Measurements from ENCODE around the gene TNP2.

Gene TNP2

DNA sequence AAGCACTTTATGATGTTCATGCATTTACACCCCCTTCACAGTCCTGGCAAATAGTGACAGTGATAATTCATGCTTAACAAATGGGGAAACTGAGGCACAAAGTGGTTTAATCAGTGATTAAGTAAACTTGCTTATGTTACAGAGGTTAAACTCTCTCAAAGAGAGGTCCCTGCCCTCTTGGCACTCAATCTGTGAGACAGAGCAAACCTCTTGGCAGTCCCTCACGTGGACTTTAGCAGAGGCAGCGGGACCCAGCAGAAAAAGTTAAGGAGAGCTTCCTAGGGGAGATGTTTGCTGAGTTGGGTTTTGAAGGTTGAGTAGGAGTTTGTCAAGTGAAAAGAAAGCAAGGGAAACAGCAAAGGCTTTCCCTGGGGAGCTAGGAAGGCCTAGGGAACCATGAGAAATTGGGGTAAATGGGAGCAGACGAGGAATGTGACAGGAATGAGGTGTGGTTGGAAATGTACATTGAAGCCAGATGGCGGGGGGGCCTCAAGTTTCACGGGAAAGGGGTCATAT is 23.8 kb downstream of the TNP2 start:
- TF ChIP-seq EZH2 (IDR thresholded peaks at IDR 0.05; ENCODE audit: borderline replicate concordance, low read length), result no peak
- TF ChIP-seq, protein P1, sequence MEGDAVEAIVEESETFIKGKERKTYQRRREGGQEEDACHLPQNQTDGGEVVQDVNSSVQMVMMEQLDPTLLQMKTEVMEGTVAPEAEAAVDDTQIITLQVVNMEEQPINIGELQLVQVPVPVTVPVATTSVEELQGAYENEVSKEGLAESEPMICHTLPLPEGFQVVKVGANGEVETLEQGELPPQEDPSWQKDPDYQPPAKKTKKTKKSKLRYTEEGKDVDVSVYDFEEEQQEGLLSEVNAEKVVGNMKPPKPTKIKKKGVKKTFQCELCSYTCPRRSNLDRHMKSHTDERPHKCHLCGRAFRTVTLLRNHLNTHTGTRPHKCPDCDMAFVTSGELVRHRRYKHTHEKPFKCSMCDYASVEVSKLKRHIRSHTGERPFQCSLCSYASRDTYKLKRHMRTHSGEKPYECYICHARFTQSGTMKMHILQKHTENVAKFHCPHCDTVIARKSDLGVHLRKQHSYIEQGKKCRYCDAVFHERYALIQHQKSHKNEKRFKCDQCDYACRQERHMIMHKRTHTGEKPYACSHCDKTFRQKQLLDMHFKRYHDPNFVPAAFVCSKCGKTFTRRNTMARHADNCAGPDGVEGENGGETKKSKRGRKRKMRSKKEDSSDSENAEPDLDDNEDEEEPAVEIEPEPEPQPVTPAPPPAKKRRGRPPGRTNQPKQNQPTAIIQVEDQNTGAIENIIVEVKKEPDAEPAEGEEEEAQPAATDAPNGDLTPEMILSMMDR (IDR thresholded peaks at IDR 0.05; ENCODE audit: low read length), result no peak
- H3K9me2 ChIP-seq (ENCODE audit: low read depth, low read length), result no peaks in the 10 kb centered on the region
- H3K27me3 ChIP-seq (ENCODE audit: insufficient read depth, low read length), result no peaks in the 10 kb centered on the region
- H3K9ac ChIP-seq (ENCODE audit: low read length), result no peak overlapping the region
- no peaks in the 10 kb centered on the region for H3K79me2 ChIP-seq (ENCODE audit: insufficient read depth, low read length)
- no peak overlapping the region for H3K4me2 ChIP-seq (ENCODE audit: low read length)
- H2AFZ ChIP-seq (ENCODE audit: low read length), result no peak overlapping the region
- peaks cover 25% of the 10 kb centered on the region for H3K4me1 ChIP-seq (ENCODE audit: insufficient read depth, low read length, severe bottlenecking)
- H3K36me3 ChIP-seq (ENCODE audit: insufficient read depth, low read length), result no peaks in the 10 kb centered on the region; the same call in 1 of the 2 replicates
- no peaks in the 10 kb centered on the region for H3K9me3 ChIP-seq (ENCODE audit: low read length)
- no peaks in the 10 kb centered on the region for H3F3A ChIP-seq (ENCODE audit: insufficient read depth, low read length)
- no peak overlapping the region for H3K27ac ChIP-seq (ENCODE audit: low read depth, low read length, poor library complexity, severe bottlenecking)
- no peaks in the 10 kb centered on the region for H4K20me1 ChIP-seq (ENCODE audit: insufficient read depth, low read length)
- H3K4me3 ChIP-seq (ENCODE audit: low read depth, low read length, poor library complexity, severe bottlenecking), result no peak overlapping the region

DNA sequence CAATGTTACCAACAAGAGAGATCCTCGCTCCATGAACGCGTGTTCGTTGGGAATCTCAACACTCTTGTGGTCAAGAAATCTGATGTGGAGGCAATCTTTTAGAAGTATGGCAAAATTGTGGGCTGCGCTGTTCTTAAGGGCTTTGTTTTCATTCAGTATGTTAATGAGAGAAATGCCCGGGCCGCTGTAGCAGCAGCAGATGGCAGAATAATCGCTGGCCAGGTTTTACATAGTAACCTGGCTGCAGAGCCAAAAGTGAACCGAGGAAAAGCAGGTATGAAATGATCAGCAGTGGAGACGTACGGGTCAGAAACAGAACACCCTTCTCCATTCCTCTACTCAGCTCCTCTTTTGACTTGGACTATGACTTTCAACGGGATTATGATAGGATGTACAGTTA is 26.5 kb downstream of the TNP2 start:
- no peaks in the 10 kb centered on the region for H3K9me2 ChIP-seq (ENCODE audit: low read depth, low read length)
- H3K4me1 ChIP-seq (ENCODE audit: insufficient read depth, low read length, severe bottlenecking), result no peaks in the 10 kb centered on the region
- H2AFZ ChIP-seq (ENCODE audit: low read length), result no peak overlapping the region
- H3F3A ChIP-seq (ENCODE audit: insufficient read depth, low read length), result no peaks in the 10 kb centered on the region
- no peaks in the 10 kb centered on the region for H3K79me2 ChIP-seq (ENCODE audit: insufficient read depth, low read length)
- H3K27me3 ChIP-seq (ENCODE audit: insufficient read depth, low read length), result no peaks in the 10 kb centered on the region
- H3K9me3 ChIP-seq (ENCODE audit: low read length), result no peaks in the 10 kb centered on the region
- no peak overlapping the region for H3K4me2 ChIP-seq (ENCODE audit: low read length)
- no peaks in the 10 kb centered on the region; the same call in 1 of the 2 replicates for H3K36me3 ChIP-seq (ENCODE audit: insufficient read depth, low read length)
- H3K27ac ChIP-seq (ENCODE audit: low read depth, low read length, poor library complexity, severe bottlenecking), result no peak overlapping the region
- no peaks in the 10 kb centered on the region for H4K20me1 ChIP-seq (ENCODE audit: insufficient read depth, low read length)
- no peak overlapping the region for H3K4me3 ChIP-seq (ENCODE audit: low read depth, low read length, poor library complexity, severe bottlenecking)
- TF ChIP-seq, protein P1 (IDR thresholded peaks at IDR 0.05; ENCODE audit: low read length), result no peak
- TF ChIP-seq EZH2 (IDR thresholded peaks at IDR 0.05; ENCODE audit: borderline replicate concordance, low read length), result no peak
- H3K9ac ChIP-seq (ENCODE audit: low read length), result no peak overlapping the region

DNA sequence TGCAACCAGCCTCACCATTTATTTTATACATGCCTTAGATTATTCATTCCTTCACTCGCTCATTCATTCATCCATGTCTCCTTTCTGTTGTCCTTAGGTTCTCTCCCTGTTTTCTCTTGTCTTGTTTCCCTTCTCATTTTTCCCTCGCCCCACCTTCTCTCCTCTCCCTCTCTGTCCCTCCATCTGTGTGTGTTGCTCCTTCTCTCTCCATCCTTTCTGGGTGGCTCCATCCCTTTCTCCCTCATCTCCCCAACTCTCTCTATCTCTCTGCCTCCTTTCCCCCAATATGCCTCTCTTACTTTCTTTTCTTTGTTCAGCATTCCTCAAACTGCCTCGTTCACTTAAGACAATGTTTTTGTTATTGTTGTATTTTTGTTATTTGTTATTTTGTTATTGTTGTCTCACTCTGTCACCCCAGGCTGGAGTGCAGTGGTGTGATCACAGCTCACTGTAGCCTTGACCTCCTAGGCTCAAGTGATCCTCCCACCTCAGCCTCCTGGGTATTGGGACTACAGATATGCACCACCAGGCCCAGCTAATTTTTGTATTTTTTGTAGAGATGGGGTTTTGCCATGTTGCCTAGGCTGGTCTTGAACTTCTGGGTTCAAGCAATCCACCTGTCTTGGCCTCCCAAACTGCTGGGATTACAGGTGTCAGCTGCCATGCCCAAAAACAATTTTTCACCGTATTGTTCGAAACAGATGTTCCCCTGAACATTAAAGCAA is 27.5 kb downstream of the TNP2 start:
- no peak overlapping the region for H3K27ac ChIP-seq (ENCODE audit: low read depth, low read length, poor library complexity, severe bottlenecking)
- H3K9me2 ChIP-seq (ENCODE audit: low read depth, low read length), result no peaks in the 10 kb centered on the region
- no peaks in the 10 kb centered on the region for H3K9me3 ChIP-seq (ENCODE audit: low read length)
- no peaks in the 10 kb centered on the region for H3K4me1 ChIP-seq (ENCODE audit: insufficient read depth, low read length, severe bottlenecking)
- H3K27me3 ChIP-seq (ENCODE audit: insufficient read depth, low read length), result no peaks in the 10 kb centered on the region
- TF ChIP-seq, protein P1 (IDR thresholded peaks at IDR 0.05; ENCODE audit: low read length), result no peak
- no peak for TF ChIP-seq EZH2 (IDR thresholded peaks at IDR 0.05; ENCODE audit: borderline replicate concordance, low read length)
- no peaks in the 10 kb centered on the region for H3F3A ChIP-seq (ENCODE audit: insufficient read depth, low read length)
- H3K79me2 ChIP-seq (ENCODE audit: insufficient read depth, low read length), result no peaks in the 10 kb centered on the region
- no peaks in the 10 kb centered on the region; the same call in 1 of the 2 replicates for H3K36me3 ChIP-seq (ENCODE audit: insufficient read depth, low read length)
- H3K9ac ChIP-seq (ENCODE audit: low read length), result no peak overlapping the region
- H4K20me1 ChIP-seq (ENCODE audit: insufficient read depth, low read length), result no peaks in the 10 kb centered on the region
- no peak overlapping the region for H3K4me3 ChIP-seq (ENCODE audit: low read depth, low read length, poor library complexity, severe bottlenecking)
- no peak overlapping the region for H3K4me2 ChIP-seq (ENCODE audit: low read length)
- H2AFZ ChIP-seq (ENCODE audit: low read length), result no peak overlapping the region
